Measurements from ENCODE around the gene ZNF544.

DNA sequence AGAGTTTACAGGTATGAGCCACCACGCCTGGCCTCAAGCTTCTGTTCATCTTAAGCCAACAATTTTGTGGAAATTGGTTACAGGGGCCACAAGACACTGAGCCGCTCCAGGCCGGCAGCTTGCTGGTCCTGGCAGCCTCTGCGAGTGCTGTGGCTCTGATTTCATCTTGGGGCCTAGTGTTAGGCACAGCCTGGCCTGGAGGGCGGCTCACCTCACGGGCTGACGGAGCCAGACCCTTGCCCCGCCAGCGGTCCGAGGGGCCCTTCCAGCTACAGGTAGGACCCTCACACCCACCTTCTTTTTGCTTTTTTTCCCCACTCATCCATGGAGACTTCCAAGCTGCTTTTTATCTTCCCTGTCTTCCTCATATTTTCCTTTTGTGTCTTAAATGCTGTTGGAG, 8.6 kb downstream of the ZNF544 start:
- TF ChIP-seq POLR2A (IDR thresholded peaks at IDR 0.05; ENCODE audit: low read depth) (no peak), POLR2AphosphoS5 (IDR thresholded peaks at IDR 0.05) (no peak), CTCF (IDR thresholded peaks at IDR 0.05) (no peak)

Measured in esophagus muscularis mucosa (tissue), 3 donors.